GM12874 (cell line): ENCODE data around the gene SCT.

Source experiments
- TF ChIP-seq, protein P1 (sequence below): IDR thresholded peaks from 2 replicates; pipeline ENCODE4 v1.5.1; 2011; ENCODE audit warnings: low read depth, mild to moderate bottlenecking, control low read depth, low read length, moderate library complexity; ENCODE audit not compliant: insufficient read depth

Gene SCT

GRCh38 chr11:626475-627307 is at the start of gene SCT:
SCT (minus strand) TSS chr11:627181; CDS start chr11:627143, 38 bp downstream.
- TF ChIP-seq, protein P1, sequence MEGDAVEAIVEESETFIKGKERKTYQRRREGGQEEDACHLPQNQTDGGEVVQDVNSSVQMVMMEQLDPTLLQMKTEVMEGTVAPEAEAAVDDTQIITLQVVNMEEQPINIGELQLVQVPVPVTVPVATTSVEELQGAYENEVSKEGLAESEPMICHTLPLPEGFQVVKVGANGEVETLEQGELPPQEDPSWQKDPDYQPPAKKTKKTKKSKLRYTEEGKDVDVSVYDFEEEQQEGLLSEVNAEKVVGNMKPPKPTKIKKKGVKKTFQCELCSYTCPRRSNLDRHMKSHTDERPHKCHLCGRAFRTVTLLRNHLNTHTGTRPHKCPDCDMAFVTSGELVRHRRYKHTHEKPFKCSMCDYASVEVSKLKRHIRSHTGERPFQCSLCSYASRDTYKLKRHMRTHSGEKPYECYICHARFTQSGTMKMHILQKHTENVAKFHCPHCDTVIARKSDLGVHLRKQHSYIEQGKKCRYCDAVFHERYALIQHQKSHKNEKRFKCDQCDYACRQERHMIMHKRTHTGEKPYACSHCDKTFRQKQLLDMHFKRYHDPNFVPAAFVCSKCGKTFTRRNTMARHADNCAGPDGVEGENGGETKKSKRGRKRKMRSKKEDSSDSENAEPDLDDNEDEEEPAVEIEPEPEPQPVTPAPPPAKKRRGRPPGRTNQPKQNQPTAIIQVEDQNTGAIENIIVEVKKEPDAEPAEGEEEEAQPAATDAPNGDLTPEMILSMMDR, result no peak

GRCh38 chr11:674406-674805 is 47.4 kb upstream of the SCT start:
- TF ChIP-seq, protein P1, result no peak

GRCh38 chr11:673866-674265 is 46.9 kb upstream of the SCT start:
- TF ChIP-seq, protein P1, result no peak

DNA sequence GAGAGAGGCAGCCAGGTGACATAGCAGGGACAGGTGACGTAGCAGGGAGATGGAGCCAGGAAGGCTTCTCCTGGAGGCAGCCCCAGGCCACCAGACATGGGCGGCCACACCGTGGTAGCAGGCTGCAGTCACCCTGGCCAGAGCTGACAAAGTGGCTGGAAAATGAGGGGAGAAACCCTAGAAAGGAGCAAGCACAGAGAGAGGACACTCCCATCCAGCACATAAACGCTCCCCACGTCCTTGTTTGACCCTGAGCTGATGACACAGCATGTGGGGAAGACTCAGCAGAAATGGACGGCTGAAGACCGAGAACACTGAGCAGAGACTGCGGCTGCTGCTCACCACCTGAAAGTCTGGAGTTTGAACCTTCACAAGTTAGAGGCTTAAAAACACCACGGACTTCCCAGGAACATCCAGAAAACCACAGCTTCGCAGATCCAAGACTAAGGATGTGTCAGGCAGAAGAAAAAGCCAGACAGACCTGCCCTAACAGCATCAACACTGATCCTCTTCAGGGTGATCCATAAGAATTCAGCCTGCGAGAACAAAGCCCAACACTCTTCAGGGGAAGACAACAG is 38.8 kb upstream of the SCT start:
- TF ChIP-seq, protein P1, result no peak

DNA sequence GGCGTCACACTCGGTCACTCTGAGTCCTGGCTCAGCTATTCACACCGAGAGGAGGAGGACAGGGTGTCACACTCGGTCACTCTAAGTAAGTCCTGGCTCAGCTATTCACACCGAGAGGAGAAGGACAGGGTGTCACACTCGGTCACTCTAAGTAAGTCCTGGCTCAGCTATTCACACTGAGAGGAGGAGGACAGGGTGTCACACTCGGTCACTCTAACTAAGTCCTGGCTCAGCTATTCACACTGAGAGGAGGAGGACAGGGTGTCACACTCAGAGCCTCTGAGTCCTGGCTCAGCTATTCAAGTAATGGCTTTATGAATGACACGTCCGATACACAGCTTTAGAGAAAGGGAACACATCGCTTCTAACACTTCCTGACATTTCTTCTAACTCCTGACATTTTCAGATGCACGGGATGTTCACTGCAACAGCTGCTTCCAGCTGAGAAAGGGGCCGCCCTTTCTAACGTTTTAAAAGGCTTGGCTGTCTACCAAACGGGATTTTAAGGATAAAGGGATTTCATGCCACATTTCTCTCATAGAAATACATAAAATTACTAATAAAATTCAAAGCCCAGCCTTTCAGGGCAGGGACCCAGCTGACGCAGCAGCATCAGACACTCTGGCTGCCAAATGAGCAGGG is 38.2 kb upstream of the SCT start:
- TF ChIP-seq, protein P1, result no peak

GRCh38 chr11:662689-663274 is 35.8 kb upstream of the SCT start:
- TF ChIP-seq, protein P1, result peak; percentile 83

DNA sequence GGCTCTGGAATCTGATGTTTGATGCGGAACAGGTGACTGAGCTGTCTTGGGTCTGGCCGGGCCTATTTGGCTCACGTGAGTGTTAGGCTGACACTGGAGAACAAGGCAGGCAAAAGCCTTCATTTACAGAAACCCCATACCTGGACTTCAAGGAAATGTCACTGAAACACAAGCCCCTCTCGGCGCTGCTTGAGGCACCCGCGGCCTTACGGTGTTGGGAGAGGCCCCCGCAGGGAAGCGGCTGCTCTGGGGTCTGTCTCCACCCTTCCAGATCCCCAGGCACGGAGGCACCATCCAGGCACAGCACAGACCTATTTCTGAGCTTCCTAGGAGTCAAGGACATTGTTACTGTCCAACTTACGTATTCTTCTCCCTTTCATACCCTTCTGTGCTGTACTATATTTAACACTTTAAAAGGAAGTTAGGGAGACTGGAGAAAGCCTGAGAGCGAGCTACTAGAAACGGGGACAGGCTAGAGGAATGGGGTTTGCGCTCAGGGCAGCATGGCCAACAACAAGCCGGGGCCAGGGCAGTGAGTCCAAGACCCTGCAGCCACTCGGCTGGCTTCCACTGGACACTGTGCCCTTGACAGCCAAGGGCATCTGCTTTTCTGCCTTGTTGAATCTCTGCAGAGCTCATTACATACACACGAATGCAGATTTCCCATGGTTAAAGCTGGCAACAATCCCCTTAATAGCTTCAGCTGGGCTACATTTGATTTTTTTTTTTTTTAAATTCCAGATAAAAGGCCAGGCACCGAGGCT is 33.9 kb upstream of the SCT start:
- TF ChIP-seq, protein P1, result no peak
